GM10266 (cell line): ENCODE results near the gene PLPPR3.

Experiments
- DNase-seq: peaks from one replicate; pipeline ENCODE4 v3.0.0; 2012; ENCODE audit errors: extremely low spot score
- CTCF ChIP-seq: IDR thresholded peaks from 2 replicates; pipeline ENCODE4 v1.5.1; 2012; ENCODE audit warnings: mild to moderate bottlenecking, low read depth; ENCODE audit not compliant: control insufficient read depth, insufficient read depth; ENCODE audit errors: missing control alignments

PLPPR3 gene

GRCh38 chr19:782878-783668 lies 38.7 kb downstream of the PLPPR3 start:
- DNase-seq, result no peak
- no peak for TF ChIP-seq CTCF

- DNase-seq, result no peak
- no peak for TF ChIP-seq CTCF
These were observed 39.4 kb downstream of the PLPPR3 start for GRCh38 chr19:782185-782877.

- no peak for TF ChIP-seq CTCF
- no peak for DNase-seq
These were observed 40.0 kb downstream of the PLPPR3 start for GRCh38 chr19:781800-782184.

- no peak for DNase-seq
- TF ChIP-seq CTCF, result no peak
These were observed 40.8 kb downstream of the PLPPR3 start for GRCh38 chr19:780935-781334.

- no peak for DNase-seq
- TF ChIP-seq CTCF, result no peak
These were observed 42.7 kb downstream of the PLPPR3 start for GRCh38 chr19:778910-779653.

- TF ChIP-seq CTCF, result no peak
These were observed 45.2 kb downstream of the PLPPR3 start for GRCh38 chr19:776549-776948.

GRCh38 chr19:772730-773436 lies 48.9 kb downstream of the PLPPR3 start:
- no peak for TF ChIP-seq CTCF
- DNase-seq, result no peak

More at GRCh38 chr19:776549-776948, 45.2 kb downstream of the PLPPR3 start:
- no peak for DNase-seq
